Liver (tissue), 9 donors: Measurements from ENCODE around the gene PUS10. TPM values are rescaled to one million over a fixed set of nuclear protein-coding genes. Genes with fewer than 3 reads are reported as not detected.
"Not testable (repeated sequence)": the region's sequence is repeated elsewhere in the genome, so short reads cannot be mapped to it uniquely, and the experiment has no call there.

Source experiments
- DNase-seq: peaks from one replicate; pipeline ENCODE4 v3.0.0-alpha.2; 2017; ENCODE audit warnings: low spot score
- H3K27ac ChIP-seq, 2 donors: one replicate each; pipeline ENCODE4 v1.7.0; 2013; ENCODE audit warnings: inconsistent platforms in 2 of 2, low read length in 2 of 2, control low read depth in 1 of 2, low read depth in 1 of 2, mild to moderate bottlenecking in 1 of 2
- H3K27me3 ChIP-seq, 4 donors: one replicate each; pipeline versions ENCODE4 v1.6.1 to v1.7.0; 2013; ENCODE audit warnings: low read length in 3 of 4, inconsistent platforms in 1 of 4, mild to moderate bottlenecking in 1 of 4, moderate library complexity in 1 of 4; ENCODE audit not compliant: control insufficient read depth in 4 of 4, insufficient read depth in 4 of 4
- H3K36me3 ChIP-seq, 4 donors: one replicate each; pipeline versions ENCODE4 v1.6.1 to v1.7.0; 2013; ENCODE audit warnings: low read length in 3 of 4, mild to moderate bottlenecking in 3 of 4, low read depth in 1 of 4, moderate library complexity in 1 of 4; ENCODE audit not compliant: control insufficient read depth in 4 of 4, insufficient read depth in 3 of 4
- H3K4me1 ChIP-seq, 4 donors: one replicate each; pipeline versions ENCODE4 v1.6.1 to v1.7.0; 2013; ENCODE audit warnings: low read length in 3 of 4, mild to moderate bottlenecking in 3 of 4, moderate library complexity in 1 of 4; ENCODE audit not compliant: control insufficient read depth in 4 of 4, insufficient read depth in 4 of 4
- H3K4me3 ChIP-seq, 3 donors: one replicate each; pipeline versions ENCODE4 v1.6.1 to v1.7.0; 2013; ENCODE audit warnings: low read length in 3 of 3, control low read depth in 1 of 3, low read depth in 1 of 3, mild to moderate bottlenecking in 1 of 3
- H3K9ac ChIP-seq, 2 donors: one replicate each; pipeline ENCODE4 v1.7.0; 2013; ENCODE audit warnings: low read length in 2 of 2, mild to moderate bottlenecking in 2 of 2, moderate library complexity in 2 of 2, control low read depth in 1 of 2, low read depth in 1 of 2
- H3K9me3 ChIP-seq, 4 donors: one replicate each; pipeline versions ENCODE4 v1.6.1 to v1.7.0; 2013; ENCODE audit warnings: low read length in 3 of 4; ENCODE audit not compliant: control insufficient read depth in 4 of 4
- ATF3 ChIP-seq: IDR thresholded peaks from 2 replicates; pipeline ENCODE4 v1.6.1; 2016; ENCODE audit warnings: antibody characterized with exemption
- CTCF ChIP-seq: fragments of 150-350 bp; IDR thresholded peaks from 2 replicates; pipeline ENCODE4 v1.5.1; 2017; ENCODE audit warnings: improper control_type of control experiment, low read depth, low read length; ENCODE audit not compliant: missing input control
- EGR1 ChIP-seq, 2 donors: IDR thresholded peaks; 2 replicates each; pipeline ENCODE4 v1.6.1; 2016 to 2018; ENCODE audit warnings: antibody characterized with exemption in 2 of 2, low read depth in 2 of 2
- FOXA1 ChIP-seq: IDR thresholded peaks from 2 replicates; pipeline ENCODE4 v1.6.1; 2016; ENCODE audit warnings: antibody characterized with exemption
- FOXA2 ChIP-seq: IDR thresholded peaks from 2 replicates; pipeline ENCODE4 v1.6.1; 2016; ENCODE audit warnings: antibody characterized with exemption
- GABPA ChIP-seq, 2 donors: IDR thresholded peaks in 1 of 2; conservative IDR thresholded peaks in 1 of 2; 2 replicates each; pipeline ENCODE4 v1.6.1; 2016; ENCODE audit warnings: antibody characterized with exemption in 2 of 2, mild to moderate bottlenecking in 1 of 2, moderate library complexity in 1 of 2
- HNF4A ChIP-seq, 2 donors: conservative IDR thresholded peaks; 2 replicates each; pipeline ENCODE4 v1.6.1; 2016; ENCODE audit warnings: antibody characterized with exemption in 2 of 2, mild to moderate bottlenecking in 2 of 2
- HNF4G ChIP-seq: IDR thresholded peaks from 2 replicates; pipeline ENCODE4 v1.6.1; 2016; ENCODE audit warnings: antibody characterized with exemption
- JUND ChIP-seq, 2 donors: IDR thresholded peaks; 2 replicates each; pipeline ENCODE4 v1.6.1; 2016; ENCODE audit warnings: antibody characterized with exemption in 2 of 2
- MAX ChIP-seq: IDR thresholded peaks from 2 replicates; pipeline ENCODE4 v1.6.1; 2016; ENCODE audit warnings: antibody characterized with exemption
- NR2F2 ChIP-seq: IDR thresholded peaks from 2 replicates; pipeline ENCODE4 v1.6.1; 2016; ENCODE audit warnings: antibody characterized with exemption
- RAD21 ChIP-seq, 2 donors: IDR thresholded peaks; 2 replicates each; pipeline ENCODE4 v1.6.1; 2016; ENCODE audit warnings: antibody characterized with exemption in 2 of 2, mild to moderate bottlenecking in 2 of 2
- REST ChIP-seq: IDR thresholded peaks from 2 replicates; pipeline ENCODE4 v1.6.1; 2016; ENCODE audit warnings: antibody characterized with exemption, mild to moderate bottlenecking
- RXRA ChIP-seq, 2 donors: IDR thresholded peaks; 2 replicates each; pipeline ENCODE4 v1.6.1; 2017 to 2018; ENCODE audit warnings: antibody characterized with exemption in 2 of 2, mild to moderate bottlenecking in 1 of 2
- SP1 ChIP-seq: IDR thresholded peaks from 2 replicates; pipeline ENCODE4 v1.6.1; 2018; ENCODE audit warnings: antibody characterized with exemption, mild to moderate bottlenecking
- TAF1 ChIP-seq: conservative IDR thresholded peaks from 2 replicates; pipeline ENCODE4 v1.6.1; 2016; ENCODE audit warnings: antibody characterized with exemption, mild to moderate bottlenecking
- YY1 ChIP-seq: IDR thresholded peaks from 2 replicates; pipeline ENCODE4 v1.6.1; 2016; ENCODE audit warnings: antibody characterized with exemption, mild to moderate bottlenecking
- ZBTB33 ChIP-seq: IDR thresholded peaks from 2 replicates; pipeline ENCODE4 v1.6.1; 2016; ENCODE audit warnings: antibody characterized with exemption
- WGBS: extraction: QIAGEN DNeasy Blood & Tissue Kit; methylation state at CpG from one replicate; pipeline ENCODE4 v1.1.7; 2013; 5-methylcytosine and 5-hydroxymethylcytosine counted together
- polyA plus RNA-seq, 2 donors: library from polyadenylated mRNA; stranded (reverse) in 1 of 2; unstranded in 1 of 2; fragments of 200-250 nt in 1 of 2; fragments of >200 nt in 1 of 2; fragmentation: Nextera tagmentation in 1 of 2; extraction: Ambion mirVana in 1 of 2; gene quantifications; one replicate each; pipeline versions ENCODE4 v1.2.1 to v1.2.3, GENCODE V29; 2013 to 2015
- total RNA-seq, 2 donors: library from RNA; depleted of rRNA; stranded (reverse); fragments of >200 nt; gene quantifications; one replicate each; pipeline ENCODE4 v1.2.3, GENCODE V29; 2014
- donor health status: healthy.
- donor health status: healthy.
- donor health status: healthy.
- donor health status: healthy.
- donor health status: healthy.

Gene PUS10
- total and polyA plus RNA-seq, 4 donors: 4.3 to 19.6 (median 6.4) TPM

- TF ChIP-seq REST (no peak), SP1 (no peak), RXRA (IDR thresholded peaks at IDR 0.05) (no peak), RAD21 (IDR thresholded peaks at IDR 0.05) (no peak), HNF4A (conservative IDR thresholded peaks at IDR 0.05) (no peak)
- Histone ChIP-seq H3K36me3 (peaks cover 0 to 3% (median 0%) of the 10 kb centered on the region in 4 donors), H3K27ac (peak overlapping the region; percentile 1 to 58), H3K9ac (no peak overlapping the region), H3K27me3 (no peaks in the 10 kb centered on the region), H3K4me3 (no peak overlapping the region), H3K9me3 (no peaks in the 10 kb centered on the region), H3K4me1 (peaks cover 10 to 25% (median 15%) of the 10 kb centered on the region in 4 donors)
- 73% methylated on average over 3 of the region's 3 CpGs for WGBS
- no peak for DNase-seq
Measured at GRCh38 chr2:61014763-61015162, 3.3 kb downstream of the PUS10 start.

- no peak overlapping the region for H3K4me3 ChIP-seq
- H3K27me3 ChIP-seq: no peaks in the 10 kb centered on the region
- peaks cover 0 to 3% (median 0%) of the 10 kb centered on the region in 4 donors for H3K36me3 ChIP-seq
- H3K27ac ChIP-seq: no peak overlapping the region
- peaks cover 9 to 29% (median 11%) of the 10 kb centered on the region in 4 donors for H3K4me1 ChIP-seq
- no peak overlapping the region for H3K9ac ChIP-seq
- DNase-seq: no peak
- 71% methylated on average over 3 of the region's 3 CpGs for WGBS
- TF ChIP-seq JUND (IDR thresholded peaks at IDR 0.05) (no peak), EGR1 (IDR thresholded peaks at IDR 0.05; ENCODE audit: low read depth in 2 of 2) (no peak), RXRA (IDR thresholded peaks at IDR 0.05) (no peak), MAX (no peak), YY1 (no peak), ATF3 (no peak), NR2F2 (no peak), HNF4G (no peak), FOXA1 (no peak), TAF1 (no peak), CTCF (no peak), FOXA2 (no peak), REST (no peak), SP1 (no peak), GABPA (IDR thresholded peaks at IDR 0.05 in 1 of 2, conservative IDR thresholded peaks at IDR 0.05 in 1 of 2) (no peak), ZBTB33 (no peak), RAD21 (IDR thresholded peaks at IDR 0.05) (no peak), HNF4A (conservative IDR thresholded peaks at IDR 0.05) (no peak)
- H3K9me3 ChIP-seq: no peaks in the 10 kb centered on the region
Measured at GRCh38 chr2:61013382-61013781, 4.7 kb downstream of the PUS10 start.

- H3K27me3 ChIP-seq, H3K9me3 ChIP-seq, H3K4me3 ChIP-seq, H3K36me3 ChIP-seq, DNase-seq: not testable (repeated sequence)
- 88% methylated on average over 2 of the region's 2 CpGs for WGBS
- Histone ChIP-seq H3K9ac (peak overlapping the region in 1 of 2 donors; percentile 12), H3K4me1 (peaks cover 9 to 29% (median 11%) of the 10 kb centered on the region in 4 donors), H3K27ac (peak overlapping the region in 1 of 2 donors; percentile 11)
Measured at GRCh38 chr2:61012303-61012702, 5.8 kb downstream of the PUS10 start.
